Left lung (tissue), 10 donors: ENCODE data around the gene NUMB. TPM values are rescaled to one million over a fixed set of nuclear protein-coding genes. Genes with fewer than 3 reads are reported as not detected.
A peak's percentile ranks its signal among the peaks of the same experiment; 100 is the strongest.

Experiments used
- ATAC-seq: fragments of 200-7000 bp; cut with Tn5 transposase; one replicate; pipeline ENCODE4 v1.9.1; 2020; ENCODE audit warnings: moderate library complexity
- DNase-seq, 4 donors: peaks; one replicate each; pipeline ENCODE4 v3.0.0-alpha.2; 2013 to 2020
- H3K27ac ChIP-seq, 2 donors: fragments of 200-600 bp; sonication (generic) in 1 of 2; one replicate each; pipeline versions ENCODE4 v1.5.0 to v1.8.0; 2020 to 2021
- H3K27me3 ChIP-seq, 2 donors: fragments of 200-600 bp; sonication (generic) in 1 of 2; one replicate each; pipeline versions ENCODE4 v1.5.0 to v1.8.0; 2020 to 2021
- H3K36me3 ChIP-seq, 2 donors: fragments of 200-600 bp; sonication (generic) in 1 of 2; one replicate each; pipeline versions ENCODE4 v1.5.0 to v1.8.0; 2020 to 2021
- H3K4me1 ChIP-seq, 2 donors: fragments of 200-600 bp; one replicate each; pipeline ENCODE4 v1.8.0; 2021
- H3K4me3 ChIP-seq, 2 donors: fragments of 200-600 bp; sonication (generic) in 1 of 2; one replicate each; pipeline versions ENCODE4 v1.5.0 to v1.8.0; 2020 to 2021; ENCODE audit warnings: mild to moderate bottlenecking in 1 of 2
- H3K9me3 ChIP-seq, 2 donors: fragments of 200-600 bp; sonication (generic) in 1 of 2; one replicate each; pipeline versions ENCODE4 v1.5.0 to v1.8.0; 2020 to 2021
- intact Hi-C, 2 donors: fragments of 100-400 bp; cut with DNase I; formaldehyde crosslinking; loops; one replicate each; pipeline versions ENCODE4 v1.11.2 to v1.14.2; 2022
- polyA plus RNA-seq, 6 donors: library from polyadenylated mRNA; unstranded; fragments of 120-200 nt; gene quantifications; one replicate each; pipeline ENCODE4 v1.2.1, GENCODE V29; 2013; ENCODE audit not compliant: insufficient read length in 6 of 6
- total RNA-seq, 2 donors: library from RNA; stranded (reverse); fragmentation: NEBNext Ultra II Directional; extraction: Animal tissue kit (Norgen Biotek cat#: 25700); gene quantifications; one replicate each; pipeline ENCODE4 v1.2.1, GENCODE V29; 2021
- TF ChIP-seq, protein P1 (sequence below), 2 donors: fragments of 200-600 bp; sonication (generic) in 1 of 2; IDR thresholded peaks; one replicate each; pipeline versions ENCODE4 v1.5.0 to v1.8.0; 2021; ENCODE audit warnings: antibody characterized with exemption in 2 of 2
- donor health status: DM: no; HTN: yes; CAD: no.
- donor health status: DM: no; HTN: no; CAD: no.

NUMB gene
- total and polyA plus RNA-seq, 8 donors, result 91.0 to 121 (median 105) TPM

GRCh38 chr14:73293782-73294781, 164.3 kb downstream of the NUMB start:
- Histone ChIP-seq H3K4me1 (no peaks in the 10 kb centered on the region), H3K4me3 (no peak overlapping the region), H3K36me3 (peaks cover 0 to 65% of the 10 kb centered on the region in 2 donors), H3K9me3 (no peaks in the 10 kb centered on the region), H3K27ac (no peak overlapping the region), H3K27me3 (no peaks in the 10 kb centered on the region)
- no peak for DNase-seq
- no peak for ATAC-seq
- TF ChIP-seq, protein P1, sequence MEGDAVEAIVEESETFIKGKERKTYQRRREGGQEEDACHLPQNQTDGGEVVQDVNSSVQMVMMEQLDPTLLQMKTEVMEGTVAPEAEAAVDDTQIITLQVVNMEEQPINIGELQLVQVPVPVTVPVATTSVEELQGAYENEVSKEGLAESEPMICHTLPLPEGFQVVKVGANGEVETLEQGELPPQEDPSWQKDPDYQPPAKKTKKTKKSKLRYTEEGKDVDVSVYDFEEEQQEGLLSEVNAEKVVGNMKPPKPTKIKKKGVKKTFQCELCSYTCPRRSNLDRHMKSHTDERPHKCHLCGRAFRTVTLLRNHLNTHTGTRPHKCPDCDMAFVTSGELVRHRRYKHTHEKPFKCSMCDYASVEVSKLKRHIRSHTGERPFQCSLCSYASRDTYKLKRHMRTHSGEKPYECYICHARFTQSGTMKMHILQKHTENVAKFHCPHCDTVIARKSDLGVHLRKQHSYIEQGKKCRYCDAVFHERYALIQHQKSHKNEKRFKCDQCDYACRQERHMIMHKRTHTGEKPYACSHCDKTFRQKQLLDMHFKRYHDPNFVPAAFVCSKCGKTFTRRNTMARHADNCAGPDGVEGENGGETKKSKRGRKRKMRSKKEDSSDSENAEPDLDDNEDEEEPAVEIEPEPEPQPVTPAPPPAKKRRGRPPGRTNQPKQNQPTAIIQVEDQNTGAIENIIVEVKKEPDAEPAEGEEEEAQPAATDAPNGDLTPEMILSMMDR (IDR thresholded peaks at IDR 0.05), result no peak
- intact Hi-C loops, result no loop called here

- no peak overlapping the region for H3K4me3 ChIP-seq
- no peaks in the 10 kb centered on the region for H3K4me1 ChIP-seq
- peaks cover 0 to 78% of the 10 kb centered on the region in 2 donors for H3K36me3 ChIP-seq
- TF ChIP-seq, protein P1 (IDR thresholded peaks at IDR 0.05), result no peak
- intact Hi-C loops, result no loop called here
- H3K9me3 ChIP-seq, result no peaks in the 10 kb centered on the region
- no peaks in the 10 kb centered on the region for H3K27me3 ChIP-seq
- H3K27ac ChIP-seq, result no peak overlapping the region
- ATAC-seq, result no peak
- no peak for DNase-seq
These were observed 168.1 kb downstream of the NUMB start for GRCh38 chr14:73290279-73290678.

DNA sequence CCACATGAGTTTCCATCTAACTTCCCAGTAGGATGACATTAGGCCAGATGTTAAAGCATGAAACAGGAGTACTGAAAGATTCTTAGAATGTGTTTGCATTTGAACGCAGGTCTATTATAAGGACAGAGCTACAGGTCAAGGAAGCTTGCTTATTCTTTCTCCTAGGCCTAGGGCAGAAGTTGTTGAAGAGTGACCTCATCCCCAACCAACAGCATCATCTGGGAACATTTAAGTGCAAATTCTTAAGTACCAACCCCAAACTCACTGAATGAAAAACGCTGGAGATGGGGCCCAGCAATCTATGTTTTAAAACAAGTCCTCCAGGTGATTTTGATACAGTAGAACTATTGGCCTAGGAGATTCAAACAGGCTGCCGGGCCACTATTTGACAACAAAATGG, 168.6 kb downstream of the NUMB start:
- ATAC-seq (no peak), DNase-seq (no peak)
- H3K27me3 ChIP-seq, result no peaks in the 10 kb centered on the region
- H3K27ac ChIP-seq, result peak overlapping the region in 1 of 2 donors; percentile 18
- intact Hi-C loops, result no loop called here
- H3K4me3 ChIP-seq, result no peak overlapping the region
- no peaks in the 10 kb centered on the region for H3K9me3 ChIP-seq
- no peaks in the 10 kb centered on the region for H3K4me1 ChIP-seq
- peaks cover 0 to 83% of the 10 kb centered on the region in 2 donors for H3K36me3 ChIP-seq
- TF ChIP-seq, protein P1 (IDR thresholded peaks at IDR 0.05), result no peak

DNA sequence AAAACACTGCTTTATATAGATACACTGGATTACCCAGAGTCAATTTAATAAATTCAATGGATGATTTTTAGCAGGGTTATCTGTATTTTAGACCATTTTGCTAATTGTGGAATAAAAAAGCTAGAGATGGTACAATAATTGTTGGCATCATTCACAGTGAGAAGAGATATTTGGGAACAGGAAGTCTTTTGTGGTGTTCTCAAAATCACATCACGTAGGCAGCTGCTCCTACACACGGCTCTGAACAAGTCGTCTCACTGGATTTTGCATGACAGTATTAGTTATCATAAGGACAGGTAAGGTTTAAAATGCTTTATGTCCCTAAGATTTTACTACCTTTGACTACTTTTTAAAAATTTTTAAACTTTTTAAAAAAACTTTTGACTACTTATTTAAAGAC, 169.0 kb downstream of the NUMB start:
- ATAC-seq (no peak), DNase-seq (no peak)
- no peaks in the 10 kb centered on the region for H3K27me3 ChIP-seq
- peak overlapping the region in 1 of 2 donors; percentile 18 for H3K27ac ChIP-seq
- intact Hi-C loops, result no loop called here
- no peak overlapping the region for H3K4me3 ChIP-seq
- H3K9me3 ChIP-seq, result no peaks in the 10 kb centered on the region
- peaks cover 0 to 84% of the 10 kb centered on the region in 2 donors for H3K36me3 ChIP-seq
- H3K4me1 ChIP-seq, result no peaks in the 10 kb centered on the region
- TF ChIP-seq, protein P1 (IDR thresholded peaks at IDR 0.05), result no peak

DNA sequence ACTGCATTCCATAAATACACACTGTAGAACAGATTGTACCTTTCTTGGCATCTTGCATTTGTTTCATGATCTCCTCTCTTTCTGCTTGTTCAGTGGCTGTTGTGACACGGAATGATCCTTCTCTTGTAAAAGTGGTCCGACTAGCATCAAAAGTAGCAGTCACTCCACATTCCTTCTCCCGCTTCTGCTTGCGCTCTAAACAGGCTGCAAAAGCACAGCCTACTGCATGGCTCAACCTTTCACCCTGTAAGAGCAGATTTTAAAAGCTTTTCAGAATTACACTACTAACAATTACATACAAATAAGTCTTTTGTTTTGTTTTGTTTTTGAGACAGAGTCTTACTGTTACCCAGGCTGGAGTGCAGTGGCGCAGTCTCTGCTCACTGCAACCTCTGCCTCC, 171.3 kb downstream of the NUMB start:
- TF ChIP-seq, protein P1 (IDR thresholded peaks at IDR 0.05), result no peak
- DNase-seq (no peak), ATAC-seq (peak; percentile 39)
- intact Hi-C loops, result no loop called here
- H3K27ac ChIP-seq, result no peak overlapping the region
- H3K9me3 ChIP-seq, result no peaks in the 10 kb centered on the region
- no peaks in the 10 kb centered on the region for H3K4me1 ChIP-seq
- peaks cover 0 to 84% of the 10 kb centered on the region in 2 donors for H3K36me3 ChIP-seq
- no peaks in the 10 kb centered on the region for H3K27me3 ChIP-seq
- no peak overlapping the region for H3K4me3 ChIP-seq
